K562 (cell line): ENCODE data around the gene RHEX. TPM values are rescaled to one million over a fixed set of nuclear protein-coding genes. Genes with fewer than 3 reads are reported as not detected.

Experiments used
- CEBPB ChIP-seq: fragments of 450-650 bp; IDR thresholded peaks from 2 replicates; pipeline ENCODE4 v1.6.1; 2016; ENCODE audit warnings: missing genetic modification characterization, missing compliant biosample characterization
- CREB3L1 ChIP-seq: fragments of 450-650 bp; IDR thresholded peaks from 2 replicates; pipeline ENCODE4 v1.6.1; 2014; ENCODE audit warnings: low read depth, mild to moderate bottlenecking, moderate library complexity, borderline replicate concordance
- IRF9 ChIP-seq: fragments of 450-650 bp; IDR thresholded peaks from 2 replicates; pipeline ENCODE4 v1.6.1; 2016; ENCODE audit warnings: missing biosample characterization, missing genetic modification characterization
- L3MBTL2 ChIP-seq: fragments of 450-650 bp; IDR thresholded peaks from 2 replicates; pipeline ENCODE4 v1.6.1; 2016; ENCODE audit warnings: mild to moderate bottlenecking, moderate library complexity
- MAZ ChIP-seq, 2 experiments: fragments of 450-650 bp in 1 of 2; sonication (generic) in 1 of 2; formaldehyde crosslinking; IDR thresholded peaks in 1 of 2; conservative IDR thresholded peaks in 1 of 2; 2 replicates each; pipeline versions ENCODE4 v1.4.0 to v1.5.0; 2020; ENCODE audit warnings: mild to moderate bottlenecking in 1 of 2, missing genetic modification reagents in 1 of 2
- MGA ChIP-seq: fragments of 450-650 bp; IDR thresholded peaks from 2 replicates; pipeline ENCODE4 v1.6.1; 2016; ENCODE audit warnings: mild to moderate bottlenecking, moderate library complexity
- NFYB ChIP-seq: IDR thresholded peaks from 2 replicates; pipeline ENCODE4 v1.6.1; 2011; ENCODE audit warnings: mild to moderate bottlenecking, moderate library complexity; ENCODE audit not compliant: insufficient read length; ENCODE audit errors: extremely low read depth
- NR3C1 ChIP-seq: sonication (generic); formaldehyde crosslinking; IDR thresholded peaks from 2 replicates; pipeline ENCODE4 v1.8.1; 2022; ENCODE audit warnings: missing genetic modification reagents
- PCBP2 ChIP-seq: fragments of 200-400 bp; formaldehyde crosslinking; IDR thresholded peaks from 2 replicates; pipeline ENCODE4 v1.6.1; 2018; ENCODE audit warnings: low read length, low read depth, mild to moderate bottlenecking, moderate library complexity; ENCODE audit not compliant: poor library complexity, severe bottlenecking
- RFX7 ChIP-seq: fragments of 250-450 bp; sonication (Bioruptor Pico); IDR thresholded peaks from 2 replicates; pipeline ENCODE4 v1.5.1; 2021; ENCODE audit warnings: mild to moderate bottlenecking
- ZNF512 ChIP-seq: IDR thresholded peaks from 2 replicates; pipeline ENCODE4 v1.6.1; 2016; ENCODE audit warnings: missing genetic modification characterization, missing compliant biosample characterization
- polyA plus RNA-seq, 8 experiments: library from polyadenylated mRNA; depleted of rRNA in 4 of 8; stranded (reverse) in 5 of 8; unstranded in 3 of 8; fragments of >200 nt; fragmentation: Nextera tagmentation in 2 of 8; fragmentation: Illumina TruSeq in 1 of 8; extraction: Ambion mirVana in 2 of 8; extraction: Trizol in 1 of 8; gene quantifications; 2 replicates each; pipeline versions ENCODE4 v1.2.1 to v1.2.3, GENCODE V29; 2011 to 2014; ENCODE audit warnings: inconsistent platforms in 1 of 8, missing spikeins in 1 of 8
- total RNA-seq, 7 experiments: library from RNA; depleted of rRNA in 6 of 7; stranded (reverse); fragments of >200 nt in 6 of 7; fragmentation: Illumina TruSeq in 2 of 7; extraction: Trizol in 2 of 7; gene quantifications; 2 replicates each; pipeline versions ENCODE4 v1.2.1 to v1.2.3, GENCODE V29; 2011 to 2021; ENCODE audit warnings: low replicate concordance in 1 of 7

Gene RHEX
- total and polyA plus RNA-seq, 9 of the 15 experiments (the other 6 are each of a cell fraction or from before 2014, with no cell fraction given) = not detected

DNA sequence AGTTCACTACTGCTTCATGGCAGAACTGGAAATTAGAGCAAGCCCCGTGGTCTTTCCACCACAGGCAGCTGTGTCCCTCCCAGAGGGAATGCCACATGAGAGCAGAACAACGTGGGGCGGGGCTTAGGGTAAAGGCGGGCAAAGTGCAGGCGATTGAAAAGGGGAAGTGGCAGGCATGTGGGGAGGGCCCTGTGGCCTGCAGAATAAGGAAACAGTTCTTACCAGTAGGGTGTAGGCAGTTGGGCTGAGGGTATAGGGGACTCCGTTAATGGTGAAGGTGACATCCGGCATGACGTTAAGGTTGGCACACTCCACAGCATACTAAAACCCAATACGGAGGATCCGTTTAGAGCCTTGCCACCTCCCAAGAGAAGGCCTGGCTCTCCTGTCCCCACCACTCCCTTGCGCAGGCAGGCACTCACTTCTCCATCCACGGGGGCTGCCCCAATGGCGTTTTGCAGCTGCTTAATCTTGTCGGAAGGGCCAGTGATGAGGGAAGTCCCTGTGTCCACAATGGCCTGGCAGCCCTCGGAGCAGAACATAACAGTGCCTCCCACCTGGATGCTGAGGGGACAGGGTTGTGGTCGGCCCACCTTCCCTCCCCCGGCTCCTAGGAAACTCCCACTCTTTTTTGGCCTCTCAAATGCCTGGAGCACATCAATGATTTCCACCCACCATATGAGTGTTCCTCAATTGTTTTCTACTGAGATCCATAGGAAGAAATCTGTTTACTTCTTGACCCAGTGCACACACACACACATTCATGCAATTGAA is 40.7 kb upstream of the RHEX start (continued):
- TF ChIP-seq NR3C1 (CRISPR knock-in tag) (no peak), L3MBTL2 (peak; percentile 81), MGA (peak; percentile 64), PCBP2 (no peak), CREB3L1 (no peak), RFX7 (CRISPR knock-in tag) (no peak), MAZ (CRISPR knock-in tag; conservative IDR thresholded peaks at IDR 0.05 in 1 of 2, IDR thresholded peaks at IDR 0.05 in 1 of 2) (peak; percentile 31 to 41; a peak in 2 of 4 replicates), CEBPB (tag) (no peak), IRF9 (tag) (no peak), ZNF512 (tag) (no peak), NFYB (no peak)
